HG03095 (cell line): ENCODE results near the gene PARVB.
"Not testable (repeated sequence)": the region's sequence is repeated elsewhere in the genome, so short reads cannot be mapped to it uniquely, and the experiment has no call there.

ENCODE experiments used
- ATAC-seq: cut with Tn5 transposase; IDR thresholded peaks from one replicate; pipeline ENCODE4 v1.9.1; 2021; ENCODE audit warnings: moderate library complexity; ENCODE audit not compliant: unreplicated experiment

Gene PARVB

GRCh38 chr22:43996170-43996980 is 27.7 kb upstream of the PARVB start:
- ATAC-seq = no peak

- no peak for ATAC-seq
These were observed 27.2 kb upstream of the PARVB start for GRCh38 chr22:43996981-43997265.

GRCh38 chr22:43998679-43999264 is 25.3 kb upstream of the PARVB start:
- ATAC-seq = no peak

GRCh38 chr22:43999378-43999777 is 24.7 kb upstream of the PARVB start:
- ATAC-seq = no peak

- no peak for ATAC-seq
These were observed 24.0 kb upstream of the PARVB start for GRCh38 chr22:44000123-44000522.

- ATAC-seq = no peak
These were observed 22.6 kb upstream of the PARVB start for GRCh38 chr22:44001521-44001920.

- no peak for ATAC-seq
These were observed 21.8 kb upstream of the PARVB start for GRCh38 chr22:44002324-44002723.

- ATAC-seq = no peak
These were observed 21.1 kb upstream of the PARVB start for GRCh38 chr22:44002997-44003396.

GRCh38 chr22:44003405-44004103 is 20.5 kb upstream of the PARVB start:
- ATAC-seq = no peak

- no peak for ATAC-seq
These were observed 20.0 kb upstream of the PARVB start for GRCh38 chr22:44004104-44004460.

GRCh38 chr22:44005524-44005923 is 18.6 kb upstream of the PARVB start:
- no peak for ATAC-seq

GRCh38 chr22:44012162-44012561 is 11.9 kb upstream of the PARVB start:
- ATAC-seq = no peak

GRCh38 chr22:44012591-44012990 is 11.5 kb upstream of the PARVB start:
- ATAC-seq = no peak

- ATAC-seq = no peak
These were observed 9.9 kb upstream of the PARVB start for GRCh38 chr22:44014241-44014640.

- not testable (repeated sequence) for ATAC-seq
These were observed 7.5 kb upstream of the PARVB start for GRCh38 chr22:44016586-44016985.

GRCh38 chr22:44018594-44018993 is 5.5 kb upstream of the PARVB start:
- ATAC-seq = no peak

GRCh38 chr22:44019416-44019815 is 4.7 kb upstream of the PARVB start:
- no peak for ATAC-seq

- no peak for ATAC-seq
These were observed 4.3 kb upstream of the PARVB start for GRCh38 chr22:44019846-44020245.

- no peak for ATAC-seq
These were observed 3.1 kb upstream of the PARVB start for GRCh38 chr22:44020981-44021380.

- ATAC-seq = no peak
These were observed 456 bp upstream of the PARVB start for GRCh38 chr22:44023404-44024287.
